ENCODE data around the gene CGB1.

GRCh38 chr19:48992581-48993174 lies 44.0 kb downstream of the CGB1 start:
- TF ChIP-seq CTCF (IDR thresholded peaks at IDR 0.05), result no peak
- TF ChIP-seq POLR2A (IDR thresholded peaks at IDR 0.05), result no peak
